Ovary (tissue), 3 donors: ENCODE results near the gene TBC1D24.

Experiments
- CTCF ChIP-seq, 3 donors: fragments of 450-650 bp in 2 of 3; fragments of 200-600 bp in 1 of 3; IDR thresholded peaks; one replicate each; pipeline versions ENCODE4 v1.5.1 to v1.8.0; 2016 to 2022; ENCODE audit warnings: antibody characterized with exemption in 3 of 3, mild to moderate bottlenecking in 1 of 3
- EP300 ChIP-seq: sonication (generic); formaldehyde crosslinking; IDR thresholded peaks from one replicate; pipeline ENCODE4 v1.6.1; 2017; ENCODE audit warnings: antibody characterized with exemption
- POLR2A ChIP-seq: fragments of 450-650 bp; IDR thresholded peaks from one replicate; pipeline ENCODE4 v1.6.1; 2017; ENCODE audit warnings: antibody characterized with exemption, mild to moderate bottlenecking, moderate library complexity
- donor health status: DM: no; HTN: no; CAD: no.

DNA sequence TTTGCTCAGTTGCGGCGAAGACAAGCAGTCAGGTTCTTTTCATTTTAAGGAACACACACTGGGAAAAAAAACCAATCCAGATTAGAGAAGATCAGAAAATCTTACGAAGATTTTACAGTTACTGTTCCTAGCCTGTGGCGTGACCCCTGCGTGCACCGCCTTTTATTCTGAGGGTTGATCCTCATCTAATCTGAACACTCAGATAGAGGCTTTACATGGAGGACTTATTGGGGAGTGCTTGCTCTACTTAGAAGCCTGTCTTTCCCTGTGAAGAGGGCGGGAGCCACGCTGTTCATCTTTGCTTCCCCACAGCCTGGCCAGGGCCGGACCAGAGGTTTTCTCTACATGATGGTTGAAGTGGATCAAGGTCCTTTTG lies 1.4 kb downstream of the TBC1D24 start:
- TF ChIP-seq CTCF (IDR thresholded peaks at IDR 0.05) (no peak), POLR2A (no peak), EP300 (no peak)
